Ascending aorta (tissue), 2 donors: ENCODE measurements around the gene CYB5B. TPM values are rescaled to one million over a fixed set of nuclear protein-coding genes. Genes with fewer than 3 reads are reported as not detected.

Experiments used
- DNase-seq, 2 donors: peaks; one replicate each; pipeline ENCODE4 v3.0.0-alpha.2; 2019; ENCODE audit warnings: low spot score in 2 of 2
- H3K27ac ChIP-seq, 2 donors: fragments of 200-600 bp; sonication (generic); one replicate each; pipeline ENCODE4 v1.5.1; 2016 to 2017; ENCODE audit warnings: mild to moderate bottlenecking in 1 of 2
- H3K27me3 ChIP-seq: fragments of 200-600 bp; sonication (generic); one replicate; pipeline ENCODE4 v1.5.1; 2017
- H3K36me3 ChIP-seq, 2 donors: fragments of 200-600 bp; sonication (generic); one replicate each; pipeline ENCODE4 v1.5.1; 2016
- H3K4me1 ChIP-seq, 2 donors: fragments of 200-600 bp; sonication (generic); one replicate each; pipeline ENCODE4 v1.5.1; 2016 to 2017; ENCODE audit warnings: mild to moderate bottlenecking in 1 of 2
- H3K4me3 ChIP-seq, 2 donors: fragments of 200-600 bp; sonication (generic); one replicate each; pipeline ENCODE4 v1.5.1; 2016 to 2017; ENCODE audit warnings: mild to moderate bottlenecking in 1 of 2
- H3K9me3 ChIP-seq, 2 donors: fragments of 200-600 bp; sonication (generic); one replicate each; pipeline ENCODE4 v1.5.1; 2016
- intact Hi-C: fragments of 100-400 bp; cut with DNase I; formaldehyde crosslinking; loops from one replicate; pipeline ENCODE4 v1.15.1; 2023
- total RNA-seq: library from RNA; depleted of rRNA; stranded (reverse); fragments of >200 nt; gene quantifications from one replicate; pipeline ENCODE4 v1.1.0, GENCODE V29; 2016
- TF ChIP-seq, protein P1 (sequence below), 3 experiments: fragments of 200-600 bp in 2 of 3; fragments of 450-650 bp in 1 of 3; sonication (generic) in 2 of 3; IDR thresholded peaks; one replicate each; pipeline ENCODE4 v1.5.1; 2016 to 2019; ENCODE audit warnings: antibody characterized with exemption in 3 of 3, mild to moderate bottlenecking in 1 of 3, moderate library complexity in 1 of 3

CYB5B gene
- total RNA-seq, 1 donor from 2014 or later = 19.2 TPM

DNA sequence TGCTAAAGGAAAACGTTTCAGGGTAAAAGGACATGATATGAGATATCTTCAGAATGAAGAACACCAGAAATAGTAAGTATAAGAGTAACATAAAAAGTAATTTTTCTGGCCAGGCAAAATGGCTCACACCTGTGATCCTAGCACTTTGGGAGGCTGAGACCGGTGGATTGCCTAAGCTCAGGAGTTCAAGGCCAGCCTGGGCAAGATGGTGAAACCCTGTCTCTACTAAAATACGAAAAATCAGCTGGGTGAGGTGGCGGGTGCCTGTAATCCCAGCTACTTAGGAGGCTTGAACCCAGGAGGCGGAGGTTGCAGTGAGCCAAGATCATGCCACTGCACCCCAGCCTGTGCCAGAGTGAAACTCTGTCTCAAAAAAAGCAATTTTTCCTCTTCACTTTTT is 84.7 kb downstream of the CYB5B start:
- H3K4me1 ChIP-seq = no peaks in the 10 kb centered on the region
- H3K9me3 ChIP-seq = no peaks in the 10 kb centered on the region
- H3K27ac ChIP-seq = no peak overlapping the region
- H3K27me3 ChIP-seq = no peaks in the 10 kb centered on the region
- no peak overlapping the region for H3K4me3 ChIP-seq
- no peaks in the 10 kb centered on the region for H3K36me3 ChIP-seq
- no peak for DNase-seq
- TF ChIP-seq, protein P1, sequence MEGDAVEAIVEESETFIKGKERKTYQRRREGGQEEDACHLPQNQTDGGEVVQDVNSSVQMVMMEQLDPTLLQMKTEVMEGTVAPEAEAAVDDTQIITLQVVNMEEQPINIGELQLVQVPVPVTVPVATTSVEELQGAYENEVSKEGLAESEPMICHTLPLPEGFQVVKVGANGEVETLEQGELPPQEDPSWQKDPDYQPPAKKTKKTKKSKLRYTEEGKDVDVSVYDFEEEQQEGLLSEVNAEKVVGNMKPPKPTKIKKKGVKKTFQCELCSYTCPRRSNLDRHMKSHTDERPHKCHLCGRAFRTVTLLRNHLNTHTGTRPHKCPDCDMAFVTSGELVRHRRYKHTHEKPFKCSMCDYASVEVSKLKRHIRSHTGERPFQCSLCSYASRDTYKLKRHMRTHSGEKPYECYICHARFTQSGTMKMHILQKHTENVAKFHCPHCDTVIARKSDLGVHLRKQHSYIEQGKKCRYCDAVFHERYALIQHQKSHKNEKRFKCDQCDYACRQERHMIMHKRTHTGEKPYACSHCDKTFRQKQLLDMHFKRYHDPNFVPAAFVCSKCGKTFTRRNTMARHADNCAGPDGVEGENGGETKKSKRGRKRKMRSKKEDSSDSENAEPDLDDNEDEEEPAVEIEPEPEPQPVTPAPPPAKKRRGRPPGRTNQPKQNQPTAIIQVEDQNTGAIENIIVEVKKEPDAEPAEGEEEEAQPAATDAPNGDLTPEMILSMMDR (IDR thresholded peaks at IDR 0.05) = no peak
- intact Hi-C loops = no loop called here

DNA sequence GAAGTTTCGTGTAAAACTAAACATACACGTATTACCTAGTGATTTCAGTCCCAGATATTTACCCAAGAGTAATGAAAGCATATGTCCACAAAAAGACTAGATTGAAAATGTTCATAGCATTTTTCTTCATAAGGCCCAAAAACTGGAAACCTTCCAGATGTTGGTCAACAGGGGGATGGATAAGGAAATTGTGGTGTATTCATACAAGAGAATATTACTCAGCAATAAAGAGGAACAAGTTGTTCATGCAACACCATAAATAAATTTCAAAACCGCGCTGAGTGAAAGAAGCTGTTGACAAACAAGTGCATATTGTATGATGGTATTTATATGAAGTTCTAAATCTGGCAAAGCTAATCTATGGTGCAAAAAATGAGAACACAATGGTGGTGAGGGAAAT is 87.2 kb downstream of the CYB5B start:
- no peak for DNase-seq
- intact Hi-C loops = no loop called here
- H3K27me3 ChIP-seq = no peaks in the 10 kb centered on the region

DNA sequence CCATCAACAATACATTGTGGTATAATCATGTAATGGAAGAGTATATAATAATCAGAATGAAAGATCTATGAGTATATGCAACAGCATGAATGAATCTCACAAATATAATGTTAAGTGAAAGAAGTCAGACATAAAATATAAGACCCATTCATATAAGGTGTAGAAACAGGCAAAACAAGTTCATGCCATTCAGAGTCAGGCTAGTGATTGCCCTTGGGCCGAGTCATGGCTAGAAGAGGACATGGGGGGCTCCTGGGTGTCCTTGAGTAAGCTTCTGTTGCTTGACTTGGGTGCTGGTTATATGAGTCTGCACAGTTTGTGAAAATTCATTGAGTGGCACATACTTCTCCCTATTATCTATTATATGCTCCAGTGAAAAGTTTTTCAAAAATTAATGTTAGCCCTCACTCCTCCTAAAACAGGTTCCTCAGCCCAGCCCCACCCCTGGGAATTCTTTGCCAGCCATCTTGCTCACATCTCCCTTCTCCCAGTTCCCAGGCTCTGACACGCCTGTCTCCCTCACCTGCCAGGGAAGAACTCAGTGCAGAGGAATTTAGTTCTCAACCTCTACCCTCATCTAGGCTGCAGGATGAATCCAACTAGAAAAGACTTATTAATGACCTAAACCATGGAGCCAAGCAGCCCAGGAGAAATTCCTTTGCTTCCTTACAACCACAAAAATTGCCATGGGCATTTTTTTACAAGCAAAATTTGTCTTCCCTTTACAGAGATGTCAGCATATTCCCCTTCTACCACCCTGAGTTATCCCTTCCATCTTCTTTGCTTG is 89.0 kb downstream of the CYB5B start:
- Histone ChIP-seq H3K27ac (no peak overlapping the region), H3K9me3 (no peaks in the 10 kb centered on the region), H3K4me3 (no peak overlapping the region), H3K4me1 (no peaks in the 10 kb centered on the region), H3K36me3 (no peaks in the 10 kb centered on the region), H3K27me3 (no peaks in the 10 kb centered on the region)
- TF ChIP-seq, protein P1 (IDR thresholded peaks at IDR 0.05) = no peak
- intact Hi-C loops = no loop called here
- DNase-seq = no peak

More for the DNA sequence above, 87.2 kb downstream of the CYB5B start:
- Histone ChIP-seq H3K9me3 (no peaks in the 10 kb centered on the region), H3K36me3 (no peaks in the 10 kb centered on the region), H3K4me3 (no peak overlapping the region), H3K4me1 (no peaks in the 10 kb centered on the region), H3K27ac (no peak overlapping the region)
- TF ChIP-seq, protein P1 (IDR thresholded peaks at IDR 0.05) = no peak

DNA sequence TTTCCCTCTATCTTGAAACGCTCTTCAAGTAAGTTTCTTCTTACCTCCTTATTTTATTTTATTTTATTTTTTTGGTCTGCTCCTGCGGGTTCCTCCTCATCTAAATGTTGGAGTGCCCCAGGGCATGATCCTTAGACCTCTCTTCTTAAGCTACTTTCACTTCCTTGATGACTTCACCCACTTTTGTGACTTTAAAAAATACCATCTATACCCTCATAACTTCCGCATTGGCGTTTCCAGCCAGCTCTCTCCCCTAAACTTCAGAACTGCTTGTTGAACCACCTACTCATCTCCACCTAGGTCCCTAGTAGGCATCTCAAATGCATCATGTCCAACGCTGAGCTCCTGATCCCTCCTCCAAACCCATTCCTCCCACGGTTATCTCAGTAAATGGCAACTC is 89.9 kb downstream of the CYB5B start:
- Histone ChIP-seq H3K4me1 (no peaks in the 10 kb centered on the region), H3K27ac (no peak overlapping the region), H3K4me3 (no peak overlapping the region), H3K27me3 (no peaks in the 10 kb centered on the region), H3K36me3 (no peaks in the 10 kb centered on the region), H3K9me3 (no peaks in the 10 kb centered on the region)
- no peak for DNase-seq
- TF ChIP-seq, protein P1 (IDR thresholded peaks at IDR 0.05) = no peak
- intact Hi-C loops = no loop called here

Other genes starting within 250 kb of the CYB5B start
- gene SNTB2, start 237.5 kb upstream of the CYB5B start, total RNA-seq = 19.7 TPM
- gene VPS4A, start 113.3 kb upstream of the CYB5B start, total RNA-seq = 38.3 TPM
- gene PDF, start 94.0 kb upstream of the CYB5B start, total RNA-seq = 49.9 TPM
- 24.7 TPM for gene COG8, start 85.1 kb upstream of the CYB5B start, total RNA-seq
- 5.2 TPM for gene NIP7, start 84.8 kb upstream of the CYB5B start, total RNA-seq
- not detected for gene TMED6, start 72.8 kb upstream of the CYB5B start, total RNA-seq
- 22.6 TPM for gene TERF2, start 38.6 kb upstream of the CYB5B start, total RNA-seq
- gene NFAT5, start 141.3 kb downstream of the CYB5B start, total RNA-seq = 48.9 TPM